ENCODE results near the gene TMX2. TPM values are rescaled to one million over a fixed set of nuclear protein-coding genes. Genes with fewer than 3 reads are reported as not detected.

TMX2 gene
- total and polyA plus RNA-seq, 9 of the 15 experiments (the other 6 are each of a cell fraction or from before 2014, with no cell fraction given), result 176 to 433 (median 227) TPM

DNA sequence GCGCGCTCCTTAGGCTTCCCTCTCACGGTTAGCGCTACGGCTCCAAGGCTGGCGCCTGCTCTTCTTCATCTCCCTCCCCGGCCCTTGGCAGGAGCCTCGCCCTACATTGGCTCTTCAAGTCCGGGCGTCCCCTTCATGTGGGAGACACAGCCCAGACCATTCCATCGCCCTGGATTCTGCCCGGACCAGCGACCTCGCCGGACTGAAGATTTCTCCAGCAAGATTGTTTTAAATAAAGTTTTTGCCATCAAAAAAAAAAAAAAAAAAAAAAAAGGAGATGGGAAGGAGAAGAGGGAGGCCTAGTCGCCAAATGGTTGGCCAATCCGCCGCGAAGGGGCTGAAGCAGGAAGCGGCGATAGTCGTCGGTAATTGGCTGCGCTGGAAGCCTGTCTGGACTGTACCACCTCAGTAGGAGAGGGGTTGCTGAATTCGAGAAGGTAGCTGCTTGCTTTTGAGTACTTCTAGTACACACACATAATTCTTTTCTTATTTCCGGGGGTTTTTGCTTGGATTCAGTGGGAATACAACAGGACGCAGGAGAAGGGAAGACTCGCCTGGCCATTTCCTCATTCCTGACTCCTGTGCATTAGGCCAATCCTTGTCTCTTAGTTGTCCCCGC lies 45.2 kb upstream of the TMX2 start (continued):
- TF ChIP-seq, protein P1, sequence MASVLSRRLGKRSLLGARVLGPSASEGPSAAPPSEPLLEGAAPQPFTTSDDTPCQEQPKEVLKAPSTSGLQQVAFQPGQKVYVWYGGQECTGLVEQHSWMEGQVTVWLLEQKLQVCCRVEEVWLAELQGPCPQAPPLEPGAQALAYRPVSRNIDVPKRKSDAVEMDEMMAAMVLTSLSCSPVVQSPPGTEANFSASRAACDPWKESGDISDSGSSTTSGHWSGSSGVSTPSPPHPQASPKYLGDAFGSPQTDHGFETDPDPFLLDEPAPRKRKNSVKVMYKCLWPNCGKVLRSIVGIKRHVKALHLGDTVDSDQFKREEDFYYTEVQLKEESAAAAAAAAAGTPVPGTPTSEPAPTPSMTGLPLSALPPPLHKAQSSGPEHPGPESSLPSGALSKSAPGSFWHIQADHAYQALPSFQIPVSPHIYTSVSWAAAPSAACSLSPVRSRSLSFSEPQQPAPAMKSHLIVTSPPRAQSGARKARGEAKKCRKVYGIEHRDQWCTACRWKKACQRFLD (CRISPR knock-in tag; IDR thresholded peaks at IDR 0.05), result no peak
- TF ChIP-seq MEF2D (tag; conservative IDR thresholded peaks at IDR 0.05; ENCODE audit: low read depth) (no peak), STAT5B (CRISPR knock-in tag; IDR thresholded peaks at IDR 0.05) (no peak), TSC22D4 (tag; IDR thresholded peaks at IDR 0.05) (no peak), SNRNP70 (optimal IDR thresholded peaks at IDR 0.05; ENCODE audit: low read depth, low read length) (no peak), ZNF696 (CRISPR knock-in tag; conservative IDR thresholded peaks at IDR 0.05) (no peak), PPARD (CRISPR knock-in tag; IDR thresholded peaks at IDR 0.05) (no peak), ZNF263 (CRISPR knock-in tag; IDR thresholded peaks at IDR 0.05; ENCODE audit: borderline replicate concordance) (no peak), KDM5B (IDR thresholded peaks at IDR 0.05; ENCODE audit: insufficient replicate concordance, low read depth, low read length) (no peak), SPI1 (IDR thresholded peaks at IDR 0.05; ENCODE audit: borderline replicate concordance, low read depth, low read length) (peak; percentile 83), MYBL2 (IDR thresholded peaks at IDR 0.05; ENCODE audit: low read depth) (no peak), MYBL2 (CRISPR knock-in tag; IDR thresholded peaks at IDR 0.05; ENCODE audit: borderline replicate concordance) (no peak), BRD9 (IDR thresholded peaks at IDR 0.05; ENCODE audit: low read depth, partially characterized antibody) (peak; percentile 38)
- TF ChIP-seq, protein P2, sequence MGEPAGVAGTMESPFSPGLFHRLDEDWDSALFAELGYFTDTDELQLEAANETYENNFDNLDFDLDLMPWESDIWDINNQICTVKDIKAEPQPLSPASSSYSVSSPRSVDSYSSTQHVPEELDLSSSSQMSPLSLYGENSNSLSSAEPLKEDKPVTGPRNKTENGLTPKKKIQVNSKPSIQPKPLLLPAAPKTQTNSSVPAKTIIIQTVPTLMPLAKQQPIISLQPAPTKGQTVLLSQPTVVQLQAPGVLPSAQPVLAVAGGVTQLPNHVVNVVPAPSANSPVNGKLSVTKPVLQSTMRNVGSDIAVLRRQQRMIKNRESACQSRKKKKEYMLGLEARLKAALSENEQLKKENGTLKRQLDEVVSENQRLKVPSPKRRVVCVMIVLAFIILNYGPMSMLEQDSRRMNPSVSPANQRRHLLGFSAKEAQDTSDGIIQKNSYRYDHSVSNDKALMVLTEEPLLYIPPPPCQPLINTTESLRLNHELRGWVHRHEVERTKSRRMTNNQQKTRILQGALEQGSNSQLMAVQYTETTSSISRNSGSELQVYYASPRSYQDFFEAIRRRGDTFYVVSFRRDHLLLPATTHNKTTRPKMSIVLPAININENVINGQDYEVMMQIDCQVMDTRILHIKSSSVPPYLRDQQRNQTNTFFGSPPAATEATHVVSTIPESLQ (CRISPR knock-in tag; IDR thresholded peaks at IDR 0.05), result peak; percentile 52; the same call in 1 of the 2 replicates
- TF ChIP-seq, protein P3, sequence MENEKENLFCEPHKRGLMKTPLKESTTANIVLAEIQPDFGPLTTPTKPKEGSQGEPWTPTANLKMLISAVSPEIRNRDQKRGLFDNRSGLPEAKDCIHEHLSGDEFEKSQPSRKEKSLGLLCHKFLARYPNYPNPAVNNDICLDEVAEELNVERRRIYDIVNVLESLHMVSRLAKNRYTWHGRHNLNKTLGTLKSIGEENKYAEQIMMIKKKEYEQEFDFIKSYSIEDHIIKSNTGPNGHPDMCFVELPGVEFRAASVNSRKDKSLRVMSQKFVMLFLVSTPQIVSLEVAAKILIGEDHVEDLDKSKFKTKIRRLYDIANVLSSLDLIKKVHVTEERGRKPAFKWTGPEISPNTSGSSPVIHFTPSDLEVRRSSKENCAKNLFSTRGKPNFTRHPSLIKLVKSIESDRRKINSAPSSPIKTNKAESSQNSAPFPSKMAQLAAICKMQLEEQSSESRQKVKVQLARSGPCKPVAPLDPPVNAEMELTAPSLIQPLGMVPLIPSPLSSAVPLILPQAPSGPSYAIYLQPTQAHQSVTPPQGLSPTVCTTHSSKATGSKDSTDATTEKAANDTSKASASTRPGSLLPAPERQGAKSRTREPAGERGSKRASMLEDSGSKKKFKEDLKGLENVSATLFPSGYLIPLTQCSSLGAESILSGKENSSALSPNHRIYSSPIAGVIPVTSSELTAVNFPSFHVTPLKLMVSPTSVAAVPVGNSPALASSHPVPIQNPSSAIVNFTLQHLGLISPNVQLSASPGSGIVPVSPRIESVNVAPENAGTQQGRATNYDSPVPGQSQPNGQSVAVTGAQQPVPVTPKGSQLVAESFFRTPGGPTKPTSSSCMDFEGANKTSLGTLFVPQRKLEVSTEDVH (IDR thresholded peaks at IDR 0.05; ENCODE audit: low read depth, partially characterized antibody), result peak; percentile 73
- TF ChIP-seq, protein P4, sequence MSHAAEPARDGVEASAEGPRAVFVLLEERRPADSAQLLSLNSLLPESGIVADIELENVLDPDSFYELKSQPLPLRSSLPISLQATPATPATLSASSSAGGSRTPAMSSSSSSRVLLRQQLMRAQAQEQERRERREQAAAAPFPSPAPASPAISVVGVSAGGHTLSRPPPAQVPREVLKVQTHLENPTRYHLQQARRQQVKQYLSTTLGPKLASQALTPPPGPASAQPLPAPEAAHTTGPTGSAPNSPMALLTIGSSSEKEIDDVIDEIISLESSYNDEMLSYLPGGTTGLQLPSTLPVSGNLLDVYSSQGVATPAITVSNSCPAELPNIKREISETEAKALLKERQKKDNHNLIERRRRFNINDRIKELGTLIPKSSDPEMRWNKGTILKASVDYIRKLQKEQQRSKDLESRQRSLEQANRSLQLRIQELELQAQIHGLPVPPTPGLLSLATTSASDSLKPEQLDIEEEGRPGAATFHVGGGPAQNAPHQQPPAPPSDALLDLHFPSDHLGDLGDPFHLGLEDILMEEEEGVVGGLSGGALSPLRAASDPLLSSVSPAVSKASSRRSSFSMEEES (CRISPR knock-in tag; IDR thresholded peaks at IDR 0.05), result no peak
- TF ChIP-seq, protein P5, sequence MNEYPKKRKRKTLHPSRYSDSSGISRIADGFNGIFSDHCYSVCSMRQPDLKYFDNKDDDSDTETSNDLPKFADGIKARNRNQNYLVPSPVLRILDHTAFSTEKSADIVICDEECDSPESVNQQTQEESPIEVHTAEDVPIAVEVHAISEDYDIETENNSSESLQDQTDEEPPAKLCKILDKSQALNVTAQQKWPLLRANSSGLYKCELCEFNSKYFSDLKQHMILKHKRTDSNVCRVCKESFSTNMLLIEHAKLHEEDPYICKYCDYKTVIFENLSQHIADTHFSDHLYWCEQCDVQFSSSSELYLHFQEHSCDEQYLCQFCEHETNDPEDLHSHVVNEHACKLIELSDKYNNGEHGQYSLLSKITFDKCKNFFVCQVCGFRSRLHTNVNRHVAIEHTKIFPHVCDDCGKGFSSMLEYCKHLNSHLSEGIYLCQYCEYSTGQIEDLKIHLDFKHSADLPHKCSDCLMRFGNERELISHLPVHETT (CRISPR knock-in tag; conservative IDR thresholded peaks at IDR 0.05 in 1 of 2, IDR thresholded peaks at IDR 0.05 in 1 of 2), result no peak
